GM18873 (cell line): ENCODE data around the gene SYT11.
"Not testable (repeated sequence)": the region's sequence is repeated elsewhere in the genome, so short reads cannot be mapped to it uniquely, and the experiment has no call there.

Experiments used
- ATAC-seq: cut with Tn5 transposase; IDR thresholded peaks from one replicate; pipeline ENCODE4 v1.9.1; 2021; ENCODE audit warnings: mild to moderate bottlenecking, moderate library complexity, moderate number of reproducible peaks; ENCODE audit not compliant: unreplicated experiment, low FRiP score

Gene SYT11

GRCh38 chr1:155895617-155896016 is 36.2 kb downstream of the SYT11 start:
- ATAC-seq: not testable (repeated sequence)

- ATAC-seq: not testable (repeated sequence)
Observed at GRCh38 chr1:155896476-155896875, 37.1 kb downstream of the SYT11 start.

GRCh38 chr1:155897746-155898145 is 38.4 kb downstream of the SYT11 start:
- ATAC-seq: no peak

- no peak for ATAC-seq
Observed at GRCh38 chr1:155898888-155899287, 39.5 kb downstream of the SYT11 start.

- ATAC-seq: no peak
Observed at GRCh38 chr1:155899683-155900082, 40.3 kb downstream of the SYT11 start.

- no peak for ATAC-seq
Observed at GRCh38 chr1:155900161-155900560, 40.8 kb downstream of the SYT11 start.

GRCh38 chr1:155904261-155904660 is 44.9 kb downstream of the SYT11 start:
- ATAC-seq: no peak

- ATAC-seq: no peak
Observed at GRCh38 chr1:155909894-155910293, 50.5 kb downstream of the SYT11 start.

GRCh38 chr1:155910621-155911121 is 51.3 kb downstream of the SYT11 start:
- no peak for ATAC-seq

- ATAC-seq: peak; percentile 76
Observed at GRCh38 chr1:155911156-155912055, 52.0 kb downstream of the SYT11 start, which contains the start of gene RIT1. Gene RIT1 (minus strand): TSS chr1:155911349. CDS start chr1:155910761, 588 bp downstream.

- no peak for ATAC-seq
Observed at GRCh38 chr1:155912056-155912536, 52.7 kb downstream of the SYT11 start.

- no peak for ATAC-seq
Observed at GRCh38 chr1:155913969-155914757, 54.8 kb downstream of the SYT11 start.

- ATAC-seq: no peak
Observed at GRCh38 chr1:155918660-155919059, 59.3 kb downstream of the SYT11 start.

GRCh38 chr1:155919801-155920200 is 60.4 kb downstream of the SYT11 start:
- ATAC-seq: no peak

GRCh38 chr1:155920717-155921116 is 61.4 kb downstream of the SYT11 start:
- ATAC-seq: no peak

GRCh38 chr1:155925506-155925905 is 66.1 kb downstream of the SYT11 start:
- ATAC-seq: no peak

- ATAC-seq: no peak
Observed at GRCh38 chr1:155929057-155929456, 69.7 kb downstream of the SYT11 start.

GRCh38 chr1:155930725-155931124 is 71.4 kb downstream of the SYT11 start:
- not testable (repeated sequence) for ATAC-seq

GRCh38 chr1:155931332-155932038 is 72.1 kb downstream of the SYT11 start:
- no peak for ATAC-seq

GRCh38 chr1:155932081-155932480 is 72.7 kb downstream of the SYT11 start:
- no peak for ATAC-seq
